ENCODE measurements around the gene HAO2. TPM values are rescaled to one million over a fixed set of nuclear protein-coding genes. Genes with fewer than 3 reads are reported as not detected.

The HAO2 gene
- total and polyA plus RNA-seq, 9 donors: 0.12 to 0.50 (median 0.23) TPM; not detected in 6

DNA sequence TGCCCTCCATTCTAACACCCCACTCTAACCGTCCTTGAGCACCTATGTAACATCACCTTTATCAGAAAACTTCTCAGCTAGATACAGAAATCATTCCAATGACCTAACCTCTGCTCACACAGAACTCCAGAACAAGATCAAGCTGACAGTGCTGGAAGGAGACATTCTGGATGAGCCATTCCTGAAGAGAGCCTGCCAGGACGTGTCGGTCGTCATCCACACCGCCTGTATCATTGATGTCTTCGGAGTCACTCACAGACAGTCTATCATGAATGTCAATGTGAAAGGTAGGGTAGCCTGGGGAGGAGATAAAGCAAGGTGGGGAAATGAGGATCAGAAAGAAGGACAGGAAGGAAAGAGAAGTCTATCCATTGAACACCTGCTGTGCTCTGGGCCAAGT is 74.2 kb downstream of the HAO2 start:
- Histone ChIP-seq H3K9me3 (no peaks in the 10 kb centered on the region), H3K27ac (no peak overlapping the region), H3K4me3 (no peak overlapping the region), H3K36me3 (no peaks in the 10 kb centered on the region), H3K27me3 (no peaks in the 10 kb centered on the region), H3K4me1 (ENCODE audit: insufficient read depth) (no peaks in the 10 kb centered on the region)
- WGBS, 3 donors: 94 to 97% (median 96%) methylated on average over 6 of the region's 6 CpGs
- no peak for DNase-seq
- TF ChIP-seq, protein P1, sequence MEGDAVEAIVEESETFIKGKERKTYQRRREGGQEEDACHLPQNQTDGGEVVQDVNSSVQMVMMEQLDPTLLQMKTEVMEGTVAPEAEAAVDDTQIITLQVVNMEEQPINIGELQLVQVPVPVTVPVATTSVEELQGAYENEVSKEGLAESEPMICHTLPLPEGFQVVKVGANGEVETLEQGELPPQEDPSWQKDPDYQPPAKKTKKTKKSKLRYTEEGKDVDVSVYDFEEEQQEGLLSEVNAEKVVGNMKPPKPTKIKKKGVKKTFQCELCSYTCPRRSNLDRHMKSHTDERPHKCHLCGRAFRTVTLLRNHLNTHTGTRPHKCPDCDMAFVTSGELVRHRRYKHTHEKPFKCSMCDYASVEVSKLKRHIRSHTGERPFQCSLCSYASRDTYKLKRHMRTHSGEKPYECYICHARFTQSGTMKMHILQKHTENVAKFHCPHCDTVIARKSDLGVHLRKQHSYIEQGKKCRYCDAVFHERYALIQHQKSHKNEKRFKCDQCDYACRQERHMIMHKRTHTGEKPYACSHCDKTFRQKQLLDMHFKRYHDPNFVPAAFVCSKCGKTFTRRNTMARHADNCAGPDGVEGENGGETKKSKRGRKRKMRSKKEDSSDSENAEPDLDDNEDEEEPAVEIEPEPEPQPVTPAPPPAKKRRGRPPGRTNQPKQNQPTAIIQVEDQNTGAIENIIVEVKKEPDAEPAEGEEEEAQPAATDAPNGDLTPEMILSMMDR (IDR thresholded peaks at IDR 0.05): no peak
- TF ChIP-seq POLR2A (IDR thresholded peaks at IDR 0.05) (no peak), EP300 (IDR thresholded peaks at IDR 0.05) (no peak)
- intact Hi-C loops (cut with DNase I): no loop called here

Small RNA genes lying within 50 kb of the gene (small RNA-seq; reads per million reads assigned to genes)
- gene RNU1-75P: not detected

Other genes starting within 250 kb of the HAO2 start
- 10 to 100 TPM; 14.0 to 20.3 (median 15.7) TPM for gene WARS2, start 228.1 kb upstream of the HAO2 start, total RNA-seq
- gene WARS2, start 228.1 kb upstream of the HAO2 start, polyA plus RNA-seq: 10 to 100 TPM in 1 of 2 donors, 1 to 10 TPM in 1; 6.1 to 12.3 TPM
- gene HSD3B2, start 46.4 kb downstream of the HAO2 start, total RNA-seq: 10 to 100 TPM in 1 of 7 donors, 1 to 10 TPM in 1, under 1 TPM in 3, not detected in 2; 0.23 to 35.0 (median 0.47) TPM
- gene HSD3B2, start 46.4 kb downstream of the HAO2 start, polyA plus RNA-seq: 1,000 to 10,000 TPM in 1 of 2 donors, 1 to 10 TPM in 1; 1.4 to 1,514 TPM
- not detected for gene HSD3B1, start 138.4 kb downstream of the HAO2 start, total RNA-seq
- 10 to 100 TPM in 1 of 2 donors, under 1 TPM in 1; 0.06 to 69.2 TPM for gene HSD3B1, start 138.4 kb downstream of the HAO2 start, polyA plus RNA-seq

Measured in ovary (tissue), 9 donors.